ENCODE results near the gene INAFM2. TPM values are rescaled to one million over a fixed set of nuclear protein-coding genes. Genes with fewer than 3 reads are reported as not detected.

Gene INAFM2
- total and polyA plus RNA-seq, 2 of the 4 experiments (the other 2 are of a cell fraction) = 10.4 to 14.0 TPM

GRCh38 chr15:40298216-40298935 lies 25.1 kb upstream of the INAFM2 start:
- dilution Hi-C loops (cut with HindIII; ENCODE audit: low sequenced_read_pairs, unreplicated experiment) = no loop called here
- Histone ChIP-seq H2AK5ac (ENCODE audit: low read depth, low read length) (no peak overlapping the region), H3K36me3 (ENCODE audit: control insufficient read depth, insufficient read depth, low read length) (no peaks in the 10 kb centered on the region), H3K27ac (ENCODE audit: insufficient read depth, low read length) (no peak overlapping the region), H4K8ac (ENCODE audit: low read depth in 2 of 2, low read length in 2 of 2) (no peak overlapping the region), H2AFZ (replicated peaks; ENCODE audit: low read length, poor library complexity) (no peak overlapping the region), H3K79me1 (ENCODE audit: low read depth in 1 of 2, low read length in 2 of 2) (no peaks in the 10 kb centered on the region), H4K20me1 (ENCODE audit: insufficient read depth, low read length) (no peaks in the 10 kb centered on the region), H2BK120ac (ENCODE audit: low read depth, low read length) (no peak overlapping the region), H3K27me3 (ENCODE audit: control insufficient read depth, insufficient read depth, low read length) (peaks cover 71% of the 10 kb centered on the region), H3K56ac (ENCODE audit: extremely low read depth, insufficient read depth, low read length) (no peak overlapping the region), H2AK9ac (replicated peaks; ENCODE audit: low read depth, low read length, poor library complexity) (no peak overlapping the region), H3K4me1 (ENCODE audit: control insufficient read depth, insufficient read depth, low read length) (no peaks in the 10 kb centered on the region), H3K18ac (ENCODE audit: low read depth, low read length) (no peak overlapping the region), H3K4ac (ENCODE audit: low read depth, low read length) (no peak overlapping the region), H3K9ac (ENCODE audit: low read depth, low read length) (no peak overlapping the region), H4K5ac (ENCODE audit: low read depth, low read length) (no peak overlapping the region), H3K14ac (replicated peaks; ENCODE audit: low read depth, low read length) (no peak overlapping the region), H2BK15ac (ENCODE audit: low read depth, low read length) (no peak overlapping the region), H3K9me1 (ENCODE audit: insufficient read depth, low read length) (no peaks in the 10 kb centered on the region), H4K91ac (ENCODE audit: insufficient read depth, low read depth, low read length) (no peak overlapping the region), H3K4me2 (ENCODE audit: low read depth, low read length) (no peak overlapping the region), H2BK20ac (ENCODE audit: low read depth, low read length) (no peak overlapping the region), H2BK5ac (ENCODE audit: low read depth, low read length, poor library complexity, severe bottlenecking) (no peak overlapping the region), H3K4me3 (ENCODE audit: insufficient read depth, low read depth, low read length) (no peak overlapping the region), H3K23ac (ENCODE audit: low read depth, low read length) (no peak overlapping the region), H3K9me3 (ENCODE audit: control insufficient read depth, insufficient read depth, low read length) (peaks cover 8% of the 10 kb centered on the region)
- ATAC-seq (ENCODE audit: low read depth) = no peak
- POLR2A ChIA-PET (ENCODE audit: unreplicated experiment) = no interaction called here
- intact Hi-C loops (cut with micrococcal nuclease) = no loop called here
- BruUV-seq (replicated peaks) = no TSS peak
- TF ChIP-seq BHLHE40 (IDR thresholded peaks at IDR 0.05; ENCODE audit: low read depth, low read length) (no peak), MXI1 (IDR thresholded peaks at IDR 0.05; ENCODE audit: borderline replicate concordance, low read depth, low read length) (no peak), CHD1 (IDR thresholded peaks at IDR 0.05; ENCODE audit: low read depth, low read length) (no peak), USF2 (IDR thresholded peaks at IDR 0.05; ENCODE audit: low read depth, low read length) (no peak), RCOR1 (IDR thresholded peaks at IDR 0.05; ENCODE audit: insufficient replicate concordance, low read length) (no peak), POLR2A (IDR thresholded peaks at IDR 0.05; ENCODE audit: low read depth, low read length) (no peak), MAZ (IDR thresholded peaks at IDR 0.05; ENCODE audit: borderline replicate concordance, low read depth, low read length) (no peak), NFE2L2 (IDR thresholded peaks at IDR 0.05; ENCODE audit: low read depth, low read length) (no peak), SMC3 (IDR thresholded peaks at IDR 0.05; ENCODE audit: low read depth, low read length) (no peak), RFX5 (IDR thresholded peaks at IDR 0.05; ENCODE audit: low read depth, low read length) (no peak), CTCF (conservative IDR thresholded peaks at IDR 0.05; ENCODE audit: low read depth, low read length) (no peak), FOS (IDR thresholded peaks at IDR 0.05; ENCODE audit: low read depth, low read length) (no peak), MAFK (IDR thresholded peaks at IDR 0.05; ENCODE audit: low read depth, low read length) (no peak), ELK1 (IDR thresholded peaks at IDR 0.05; ENCODE audit: borderline replicate concordance, low read depth, low read length) (no peak), RAD21 (IDR thresholded peaks at IDR 0.05; ENCODE audit: low read length) (no peak), CEBPB (IDR thresholded peaks at IDR 0.05; ENCODE audit: low read depth, low read length) (no peak)
- CTCF ChIA-PET = no interaction called here
- WGBS, 2 experiments (ENCODE audit: extremely low coverage in 2 of 2, insufficient read length in 1 of 2) = 83% methylated on average over 3 of the region's 17 CpGs; no CpG with 5 or more reads in 1 of the 2 experiments
- in situ Hi-C loops (cut with MboI; ENCODE audit: low sequenced_read_pairs) = no loop called here
- no peak for DNase-seq
